Kidney epithelial cell (primary cell): ENCODE measurements around the gene DST. TPM values are rescaled to one million over a fixed set of nuclear protein-coding genes. Genes with fewer than 3 reads are reported as not detected.

Experiments used
- DNase-seq: peaks from one replicate; pipeline ENCODE4 v3.0.0-alpha.2; 2010; ENCODE audit warnings: low read depth
- H3K27me3 ChIP-seq: 2 replicates; pipeline ENCODE4 v1.6.0; 2011; ENCODE audit warnings: low read length; ENCODE audit not compliant: control insufficient read depth, insufficient read depth
- H3K36me3 ChIP-seq: 2 replicates; pipeline ENCODE4 v1.5.1; 2011; ENCODE audit warnings: low read length; ENCODE audit not compliant: control insufficient read depth, insufficient read depth
- H3K4me3 ChIP-seq: 2 replicates; pipeline ENCODE4 v1.5.1; 2011; ENCODE audit warnings: low read depth, mild to moderate bottlenecking, control low read depth, low read length
- CTCF ChIP-seq: IDR thresholded peaks from 2 replicates; pipeline ENCODE4 v1.5.1; 2011; ENCODE audit warnings: mild to moderate bottlenecking, moderate library complexity, low read length, control low read depth, inconsistent platforms; ENCODE audit not compliant: insufficient read depth, poor library complexity, severe bottlenecking
- total RNA-seq: library from RNA; depleted of rRNA; stranded (reverse); fragments of >200 nt; gene quantifications from 2 replicates; pipeline ENCODE4 v1.2.3, GENCODE V29; 2015

Gene DST
- total RNA-seq, 1 donor from 2014 or later = 91.3 TPM

- DNase-seq = no peak
- H3K4me3 ChIP-seq = no peak overlapping the region
- H3K36me3 ChIP-seq = no peaks in the 10 kb centered on the region
- no peak for TF ChIP-seq CTCF
- H3K27me3 ChIP-seq = no peaks in the 10 kb centered on the region
These were observed 210.5 kb downstream of the DST start for GRCh38 chr6:56432194-56432593.

GRCh38 chr6:56430629-56431600 lies 211.8 kb downstream of the DST start:
- H3K27me3 ChIP-seq = no peaks in the 10 kb centered on the region
- no peaks in the 10 kb centered on the region for H3K36me3 ChIP-seq
- H3K4me3 ChIP-seq = no peak overlapping the region
- no peak for TF ChIP-seq CTCF
- no peak for DNase-seq

- no peak for DNase-seq
- no peak overlapping the region for H3K4me3 ChIP-seq
- H3K36me3 ChIP-seq = no peaks in the 10 kb centered on the region
- TF ChIP-seq CTCF = no peak
- H3K27me3 ChIP-seq = no peaks in the 10 kb centered on the region
These were observed 218.1 kb downstream of the DST start for GRCh38 chr6:56424542-56425083.

- no peaks in the 10 kb centered on the region for H3K36me3 ChIP-seq
- TF ChIP-seq CTCF = no peak
- no peak for DNase-seq
- H3K27me3 ChIP-seq = no peaks in the 10 kb centered on the region
- H3K4me3 ChIP-seq = no peak overlapping the region
These were observed 218.6 kb downstream of the DST start for GRCh38 chr6:56424064-56424463.

GRCh38 chr6:56420296-56420695 lies 222.4 kb downstream of the DST start:
- no peak overlapping the region for H3K4me3 ChIP-seq
- DNase-seq = no peak
- no peaks in the 10 kb centered on the region for H3K27me3 ChIP-seq
- TF ChIP-seq CTCF = no peak
- H3K36me3 ChIP-seq = no peaks in the 10 kb centered on the region

- DNase-seq = no peak
- TF ChIP-seq CTCF = no peak
These were observed 223.5 kb downstream of the DST start for GRCh38 chr6:56419191-56419590.

More at GRCh38 chr6:56419191-56419590, 223.5 kb downstream of the DST start:
- Histone ChIP-seq H3K36me3 (no peaks in the 10 kb centered on the region), H3K4me3 (no peak overlapping the region), H3K27me3 (no peaks in the 10 kb centered on the region)
